Duodenal mucosa (tissue), 2 donors: Measurements from ENCODE around the gene FHOD3.

Experiments
- H3K27ac ChIP-seq: one replicate; pipeline ENCODE4 v1.7.0; 2013; ENCODE audit warnings: low read depth, low read length
- H3K27me3 ChIP-seq, 2 donors: one replicate each; pipeline ENCODE4 v1.7.0; 2013; ENCODE audit warnings: low read length in 2 of 2, control low read depth in 1 of 2; ENCODE audit not compliant: insufficient read depth in 2 of 2, control insufficient read depth in 1 of 2
- H3K36me3 ChIP-seq, 2 donors: one replicate each; pipeline ENCODE4 v1.7.0; 2013; ENCODE audit warnings: low read length in 2 of 2, control low read depth in 1 of 2; ENCODE audit not compliant: insufficient read depth in 2 of 2, control insufficient read depth in 1 of 2
- H3K4me1 ChIP-seq, 2 donors: one replicate each; pipeline ENCODE4 v1.7.0; 2013; ENCODE audit warnings: low read length in 2 of 2, control low read depth in 1 of 2; ENCODE audit not compliant: insufficient read depth in 2 of 2, control insufficient read depth in 1 of 2
- H3K4me3 ChIP-seq, 2 donors: one replicate each; pipeline ENCODE4 v1.7.0; 2013; ENCODE audit warnings: low read length in 2 of 2, low read depth in 1 of 2
- H3K9ac ChIP-seq, 2 donors: one replicate each; pipeline ENCODE4 v1.7.0; 2013; ENCODE audit warnings: low read length in 2 of 2, low read depth in 1 of 2
- H3K9me3 ChIP-seq, 2 donors: one replicate each; pipeline ENCODE4 v1.7.0; 2013; ENCODE audit warnings: low read length in 2 of 2, control low read depth in 1 of 2; ENCODE audit not compliant: control insufficient read depth in 1 of 2

FHOD3 gene

DNA sequence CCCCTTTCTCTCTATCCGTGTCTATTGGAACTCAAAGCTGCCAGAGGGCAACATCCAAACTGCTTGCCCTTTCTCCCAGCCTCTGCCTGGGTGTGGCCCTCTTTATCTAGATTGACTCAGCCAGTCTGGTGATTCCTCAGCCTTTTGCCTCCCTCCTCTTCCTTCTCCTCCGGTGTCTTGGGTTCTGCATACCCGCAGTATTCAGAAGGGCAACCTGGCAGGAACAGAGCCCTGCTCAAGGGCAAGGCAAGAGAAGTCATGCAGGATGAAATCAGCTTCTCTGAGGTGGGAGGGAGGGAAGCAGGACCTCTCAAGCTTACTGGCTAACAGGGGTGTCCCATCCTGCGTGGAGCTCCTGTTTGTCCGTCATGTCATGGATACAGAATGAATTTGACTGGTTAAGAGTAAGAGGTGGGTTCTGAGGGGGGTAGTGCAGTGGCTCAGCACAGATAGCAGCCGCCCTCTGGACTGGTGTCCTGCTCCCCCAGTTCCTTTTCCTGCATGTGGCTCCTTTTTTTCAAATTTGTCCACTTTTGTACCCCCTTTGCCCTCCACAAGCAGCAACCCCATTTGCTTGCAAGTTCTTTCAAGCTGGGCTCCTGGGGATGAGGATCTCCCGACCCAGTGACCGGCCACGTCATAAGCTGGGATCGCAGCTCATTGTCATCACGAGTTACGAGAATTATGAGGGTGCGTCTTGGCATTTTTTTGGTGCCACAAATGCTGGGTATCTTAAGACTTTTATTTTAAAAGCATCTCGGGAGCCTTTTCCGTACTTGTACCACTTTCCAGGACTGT is 154.1 kb downstream of the FHOD3 start:
- H3K27ac ChIP-seq = no peak overlapping the region
- H3K4me3 ChIP-seq = no peak overlapping the region
- H3K4me1 ChIP-seq = no peaks in the 10 kb centered on the region

DNA sequence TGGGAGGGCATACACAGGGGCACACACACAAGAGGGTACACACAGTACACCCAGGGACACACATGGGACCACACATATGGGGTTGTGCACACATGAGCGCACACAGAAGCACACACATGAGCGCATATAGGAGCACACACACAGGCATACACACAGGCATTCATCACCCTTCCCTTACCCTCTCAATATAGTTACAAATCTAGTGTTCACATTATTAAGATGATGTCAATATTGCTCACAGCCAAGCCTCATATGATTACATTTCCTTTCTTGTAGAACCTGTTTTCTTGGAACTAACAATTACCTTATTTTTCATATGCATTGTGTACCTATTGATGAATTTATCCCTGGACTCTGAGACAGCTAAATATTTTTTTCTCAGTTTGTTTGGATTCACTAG is 156.7 kb downstream of the FHOD3 start:
- Histone ChIP-seq H3K9ac (no peak overlapping the region), H3K27ac (no peak overlapping the region), H3K4me1 (no peaks in the 10 kb centered on the region), H3K36me3 (no peaks in the 10 kb centered on the region), H3K27me3 (no peaks in the 10 kb centered on the region), H3K4me3 (no peak overlapping the region), H3K9me3 (no peaks in the 10 kb centered on the region)

More for the DNA sequence above, 154.1 kb downstream of the FHOD3 start:
- Histone ChIP-seq H3K9ac (no peak overlapping the region), H3K27me3 (no peaks in the 10 kb centered on the region), H3K36me3 (no peaks in the 10 kb centered on the region), H3K9me3 (no peaks in the 10 kb centered on the region)

DNA sequence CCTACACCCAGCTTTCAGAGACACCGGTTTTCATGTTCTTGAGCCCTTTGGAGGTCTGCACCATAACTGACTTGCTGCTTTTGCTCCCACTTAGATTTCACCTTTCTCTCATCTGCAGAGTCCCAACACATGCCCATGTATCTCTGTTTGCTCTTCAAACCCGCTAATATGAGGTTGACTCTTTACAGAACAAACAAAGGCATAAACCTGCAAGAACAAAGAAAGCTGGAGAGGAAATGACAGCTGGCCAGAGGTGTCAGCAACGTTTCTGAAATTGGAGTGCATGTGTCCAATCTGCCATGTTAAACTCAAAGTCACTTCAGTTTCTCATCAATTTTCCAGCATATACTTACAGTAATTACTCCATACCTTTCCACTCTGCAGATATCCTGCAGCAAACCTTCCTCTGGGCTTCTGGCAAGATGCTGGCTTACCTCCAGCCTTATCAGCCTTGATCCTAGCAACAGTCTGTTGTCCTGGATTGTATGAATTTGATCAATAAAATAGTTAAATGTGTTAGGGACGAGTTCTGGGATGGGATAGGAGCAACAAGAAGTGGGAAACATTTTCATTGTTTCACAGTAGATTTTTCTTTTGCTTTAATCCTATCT is 157.4 kb downstream of the FHOD3 start:
- H3K27me3 ChIP-seq = no peaks in the 10 kb centered on the region
- no peaks in the 10 kb centered on the region for H3K4me1 ChIP-seq
- no peak overlapping the region for H3K27ac ChIP-seq

DNA sequence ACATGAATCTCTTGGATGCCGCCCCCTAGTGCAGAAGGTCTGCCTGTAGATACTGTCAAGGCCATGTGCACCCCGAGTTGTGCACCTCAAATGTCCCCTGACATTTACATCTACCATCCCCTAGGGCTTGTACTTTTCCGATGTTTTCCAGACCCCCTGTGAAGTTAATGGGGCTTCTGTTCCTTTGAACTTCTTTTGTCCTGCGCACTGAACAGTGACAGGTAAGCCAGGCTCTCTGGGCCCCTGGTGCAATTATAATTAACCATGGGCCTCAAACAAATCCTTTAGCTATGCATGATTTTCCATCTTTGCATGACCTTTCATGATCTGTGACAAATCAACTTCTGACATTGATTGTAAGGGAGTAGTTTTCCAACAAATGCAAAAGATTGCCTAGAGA is 158.4 kb downstream of the FHOD3 start:
- no peaks in the 10 kb centered on the region for H3K27me3 ChIP-seq
- no peaks in the 10 kb centered on the region for H3K4me1 ChIP-seq
- H3K9me3 ChIP-seq = no peaks in the 10 kb centered on the region
- no peak overlapping the region for H3K4me3 ChIP-seq
- H3K9ac ChIP-seq = no peak overlapping the region
- H3K36me3 ChIP-seq = no peaks in the 10 kb centered on the region
- no peak overlapping the region for H3K27ac ChIP-seq

More for the DNA sequence above, 157.4 kb downstream of the FHOD3 start:
- H3K36me3 ChIP-seq = no peaks in the 10 kb centered on the region
- H3K4me3 ChIP-seq = no peak overlapping the region
- no peak overlapping the region for H3K9ac ChIP-seq
- no peaks in the 10 kb centered on the region for H3K9me3 ChIP-seq

DNA sequence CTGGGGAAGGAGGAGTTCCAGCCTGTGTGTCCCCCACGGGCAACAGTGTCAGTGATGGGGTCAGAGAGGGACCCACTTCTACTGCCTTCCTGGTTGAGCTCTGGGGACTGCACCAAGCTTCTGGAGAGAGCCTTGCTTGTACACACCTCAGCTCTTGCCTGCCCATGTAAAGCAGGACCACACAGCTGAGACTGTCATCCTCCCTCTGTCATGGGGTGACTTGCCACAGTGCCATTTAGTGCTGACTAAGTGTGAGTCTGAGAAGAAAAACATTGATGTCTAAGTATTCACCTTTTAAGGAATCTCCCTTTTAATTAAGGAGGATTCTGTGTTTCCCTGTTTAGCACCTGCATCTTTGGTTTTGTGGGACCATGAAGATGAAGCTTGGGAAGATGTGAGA is 159.1 kb downstream of the FHOD3 start:
- H3K9ac ChIP-seq = no peak overlapping the region
- H3K27me3 ChIP-seq = no peaks in the 10 kb centered on the region
- H3K4me1 ChIP-seq = no peaks in the 10 kb centered on the region
- no peaks in the 10 kb centered on the region for H3K9me3 ChIP-seq
- H3K27ac ChIP-seq = no peak overlapping the region
- H3K36me3 ChIP-seq = no peaks in the 10 kb centered on the region
- H3K4me3 ChIP-seq = no peak overlapping the region

DNA sequence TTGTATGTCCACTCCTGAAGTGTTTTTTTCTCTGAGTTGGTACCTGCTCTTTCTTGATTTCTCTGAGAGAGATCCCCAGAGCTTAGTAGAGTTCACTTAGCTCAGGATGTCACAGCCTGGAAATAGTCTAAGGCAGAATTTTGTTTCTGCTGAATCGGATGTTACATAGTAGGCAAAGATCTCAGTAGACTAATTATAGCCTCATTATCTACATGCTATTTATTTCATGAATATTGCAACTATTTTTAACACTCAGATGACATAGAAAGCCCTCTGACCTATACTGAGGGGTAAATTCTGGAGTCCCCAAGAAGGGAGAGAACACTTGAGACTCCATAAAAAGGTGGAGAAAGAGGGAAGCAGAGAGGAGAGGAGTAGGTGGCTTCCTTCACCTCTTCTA is 160.2 kb downstream of the FHOD3 start:
- Histone ChIP-seq H3K4me1 (no peaks in the 10 kb centered on the region), H3K27ac (no peak overlapping the region), H3K27me3 (no peaks in the 10 kb centered on the region), H3K4me3 (no peak overlapping the region), H3K9me3 (no peaks in the 10 kb centered on the region), H3K36me3 (no peaks in the 10 kb centered on the region), H3K9ac (no peak overlapping the region)

DNA sequence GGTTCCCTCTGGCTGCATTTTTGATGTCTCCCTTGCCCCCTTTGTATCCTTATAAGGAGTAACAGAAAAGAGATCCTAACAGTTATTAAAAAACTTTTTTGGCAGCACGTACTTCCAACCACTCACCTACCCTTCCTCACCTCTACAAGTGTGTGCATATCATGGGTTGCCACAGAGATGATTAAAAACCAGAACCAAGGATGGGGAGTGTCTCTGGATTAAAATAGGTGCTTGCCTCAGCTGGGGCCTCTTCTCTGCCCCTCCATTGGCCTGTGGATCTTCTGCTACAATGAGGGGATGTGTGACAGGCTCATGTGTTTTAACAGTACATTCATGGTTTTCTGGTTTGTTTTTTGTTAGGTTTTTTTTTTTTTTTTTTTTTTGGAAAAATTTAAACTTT is 160.8 kb downstream of the FHOD3 start:
- H3K36me3 ChIP-seq = no peaks in the 10 kb centered on the region
- H3K4me3 ChIP-seq = no peak overlapping the region
- no peak overlapping the region for H3K27ac ChIP-seq
- no peaks in the 10 kb centered on the region for H3K4me1 ChIP-seq
- H3K9me3 ChIP-seq = no peaks in the 10 kb centered on the region
- H3K27me3 ChIP-seq = no peaks in the 10 kb centered on the region
- no peak overlapping the region for H3K9ac ChIP-seq

DNA sequence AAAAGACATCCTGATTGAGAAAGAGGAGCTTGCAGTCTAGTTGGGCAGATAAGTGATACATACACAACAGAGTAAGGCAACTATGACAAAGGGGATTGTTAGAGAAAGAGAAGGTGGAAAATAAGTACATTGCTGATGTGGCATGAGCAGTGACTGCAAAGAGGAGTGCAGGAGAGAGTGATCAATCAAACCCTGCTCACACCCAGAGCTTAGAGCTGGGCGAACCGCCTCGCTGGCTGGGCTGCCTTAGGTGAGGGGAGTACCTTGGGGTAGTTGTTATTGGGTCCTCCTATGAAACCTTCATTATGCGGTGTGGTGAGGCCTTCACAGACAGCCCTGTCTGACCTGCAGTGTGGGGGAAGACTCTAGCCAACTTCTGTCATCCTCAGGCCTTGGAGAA is 161.7 kb downstream of the FHOD3 start:
- Histone ChIP-seq H3K4me3 (no peak overlapping the region), H3K27ac (no peak overlapping the region), H3K36me3 (no peaks in the 10 kb centered on the region), H3K9me3 (no peaks in the 10 kb centered on the region), H3K27me3 (no peaks in the 10 kb centered on the region), H3K4me1 (no peaks in the 10 kb centered on the region), H3K9ac (no peak overlapping the region)

DNA sequence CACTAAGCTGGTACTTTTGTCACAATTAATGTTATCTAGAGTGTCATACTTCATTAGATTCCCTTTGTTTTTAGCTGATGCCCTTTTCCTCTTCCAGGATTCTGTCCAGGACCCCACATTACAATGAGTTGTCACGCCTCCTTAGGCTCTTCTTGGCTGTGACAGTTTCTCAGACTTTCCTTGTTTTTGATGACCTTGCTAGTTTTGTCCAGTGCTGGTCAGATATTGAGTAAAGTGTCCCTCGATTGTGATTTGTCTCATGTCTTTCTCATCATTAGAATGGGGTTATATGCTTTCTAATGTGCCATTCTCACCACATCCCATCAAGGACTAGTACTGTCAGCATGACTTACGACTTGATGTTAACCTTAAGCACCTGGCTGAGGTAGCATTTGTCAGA is 162.3 kb downstream of the FHOD3 start:
- Histone ChIP-seq H3K9ac (no peak overlapping the region), H3K9me3 (no peaks in the 10 kb centered on the region), H3K27ac (no peak overlapping the region), H3K4me3 (no peak overlapping the region), H3K4me1 (no peaks in the 10 kb centered on the region), H3K27me3 (no peaks in the 10 kb centered on the region), H3K36me3 (no peaks in the 10 kb centered on the region)

DNA sequence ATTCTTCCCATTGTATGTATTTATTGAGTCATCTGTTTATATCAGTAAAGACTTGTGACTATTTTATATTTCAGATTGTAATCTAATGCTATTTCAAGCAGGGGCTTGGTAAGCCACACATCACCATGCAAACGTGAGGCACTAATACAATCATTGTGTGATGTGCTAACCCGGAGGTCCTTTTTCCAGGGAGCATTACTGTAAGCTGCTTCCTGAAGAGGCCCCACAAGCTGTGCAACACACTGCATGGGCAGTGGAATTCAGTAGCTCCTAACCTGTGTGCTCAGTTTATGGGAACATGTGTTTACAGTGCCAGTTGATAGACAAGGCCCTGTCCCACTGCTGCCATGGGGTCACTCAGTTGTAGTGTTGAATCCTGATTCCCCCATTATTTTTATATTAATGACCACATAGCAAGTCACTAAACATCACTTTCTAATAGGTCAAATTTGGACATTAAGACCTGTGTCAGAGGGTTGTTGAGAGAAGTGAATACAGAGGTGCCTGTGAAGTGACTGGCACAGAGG is 162.9 kb downstream of the FHOD3 start:
- Histone ChIP-seq H3K4me3 (no peak overlapping the region), H3K27ac (no peak overlapping the region), H3K9me3 (no peaks in the 10 kb centered on the region), H3K4me1 (no peaks in the 10 kb centered on the region), H3K9ac (no peak overlapping the region), H3K36me3 (no peaks in the 10 kb centered on the region), H3K27me3 (no peaks in the 10 kb centered on the region)
